ENCODE results near the gene TRIM71.

- TF ChIP-seq POLR2A (IDR thresholded peaks at IDR 0.05; ENCODE audit: low read depth, low read length), result no peak
- no peak for TF ChIP-seq POLR2AphosphoS5 (IDR thresholded peaks at IDR 0.05; ENCODE audit: low read depth, low read length)
- TF ChIP-seq PAX5 (IDR thresholded peaks at IDR 0.05; ENCODE audit: insufficient read depth, low read length, severe bottlenecking), result no peak
- no peak for TF ChIP-seq TAF1 (IDR thresholded peaks at IDR 0.05; ENCODE audit: low read depth, low read length)
- no peak for TF ChIP-seq SPI1 (IDR thresholded peaks at IDR 0.05; ENCODE audit: low read depth, low read length)
- TF ChIP-seq POU2F2 (IDR thresholded peaks at IDR 0.05; ENCODE audit: low read depth, low read length), result no peak
Measured at GRCh38 chr3:32870373-32871095, 52.7 kb downstream of the TRIM71 start.
